NB4 (cell line): Measurements from ENCODE around the gene TBC1D2B.

Source experiments
- DNase-seq: peaks from one replicate; pipeline ENCODE4 v3.0.0; 2010; ENCODE audit warnings: low read depth
- H3K4me3 ChIP-seq: one replicate; pipeline ENCODE4 v1.5.1; 2011; ENCODE audit warnings: mild to moderate bottlenecking, low read depth, low read length, moderate library complexity
- MYC ChIP-seq: IDR thresholded peaks from 2 replicates; pipeline ENCODE4 v1.6.1; 2011; ENCODE audit warnings: low read depth, low read length
- POLR2A ChIP-seq: IDR thresholded peaks from 2 replicates; pipeline ENCODE4 v1.6.1; 2011; ENCODE audit warnings: mild to moderate bottlenecking; ENCODE audit not compliant: insufficient read length; ENCODE audit errors: extremely low read depth
- TF ChIP-seq, protein P1 (sequence below): IDR thresholded peaks from 2 replicates; pipeline ENCODE4 v1.6.1; 2011; ENCODE audit warnings: low read depth, low read length
- TF ChIP-seq, protein P2 (sequence below): IDR thresholded peaks from one replicate; pipeline ENCODE4 v1.5.1; 2012; ENCODE audit warnings: low read depth, low read length

TBC1D2B gene

DNA sequence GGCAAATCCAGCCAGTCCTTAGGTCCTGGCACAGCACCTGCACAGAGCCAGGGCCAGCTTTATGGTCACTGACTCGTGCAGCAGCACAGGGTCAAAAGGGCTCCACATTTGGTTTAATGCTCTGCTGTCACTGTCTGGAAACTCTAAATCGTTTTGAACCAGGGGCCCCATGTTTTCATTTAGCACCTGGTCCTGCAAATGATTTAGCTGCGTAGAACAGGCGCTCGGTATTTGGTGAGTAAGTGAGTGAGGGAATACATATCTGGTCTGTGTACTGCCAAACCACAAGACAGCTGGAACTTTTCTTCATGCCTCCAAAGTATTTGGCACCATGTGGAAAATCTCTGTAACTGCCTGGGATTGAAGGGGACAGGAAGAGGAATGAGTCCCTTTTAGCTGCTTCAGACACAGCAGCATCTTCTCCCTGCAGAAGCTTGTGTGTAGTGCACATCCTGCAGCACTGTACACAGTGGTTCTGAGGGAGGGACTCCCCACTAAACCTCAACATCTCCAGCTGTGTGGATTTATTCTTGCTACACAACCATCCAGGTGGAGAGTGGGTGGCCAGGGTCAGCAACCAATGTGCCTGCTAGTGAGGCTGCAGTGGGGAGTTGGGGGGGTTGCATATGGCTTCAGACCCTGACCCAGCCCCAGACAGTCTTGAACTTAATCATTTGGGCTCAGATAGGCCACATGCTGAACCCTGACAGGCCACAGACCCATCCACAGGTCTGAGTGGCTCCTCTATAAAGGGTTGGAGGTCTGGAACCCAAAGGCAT lies 15.9 kb upstream of the TBC1D2B start:
- no peak overlapping the region for H3K4me3 ChIP-seq
- no peak for DNase-seq
- no peak for TF ChIP-seq POLR2A
- no peak for TF ChIP-seq MYC
- TF ChIP-seq, protein P1, sequence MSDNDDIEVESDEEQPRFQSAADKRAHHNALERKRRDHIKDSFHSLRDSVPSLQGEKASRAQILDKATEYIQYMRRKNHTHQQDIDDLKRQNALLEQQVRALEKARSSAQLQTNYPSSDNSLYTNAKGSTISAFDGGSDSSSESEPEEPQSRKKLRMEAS: no peak
- TF ChIP-seq, protein P2, sequence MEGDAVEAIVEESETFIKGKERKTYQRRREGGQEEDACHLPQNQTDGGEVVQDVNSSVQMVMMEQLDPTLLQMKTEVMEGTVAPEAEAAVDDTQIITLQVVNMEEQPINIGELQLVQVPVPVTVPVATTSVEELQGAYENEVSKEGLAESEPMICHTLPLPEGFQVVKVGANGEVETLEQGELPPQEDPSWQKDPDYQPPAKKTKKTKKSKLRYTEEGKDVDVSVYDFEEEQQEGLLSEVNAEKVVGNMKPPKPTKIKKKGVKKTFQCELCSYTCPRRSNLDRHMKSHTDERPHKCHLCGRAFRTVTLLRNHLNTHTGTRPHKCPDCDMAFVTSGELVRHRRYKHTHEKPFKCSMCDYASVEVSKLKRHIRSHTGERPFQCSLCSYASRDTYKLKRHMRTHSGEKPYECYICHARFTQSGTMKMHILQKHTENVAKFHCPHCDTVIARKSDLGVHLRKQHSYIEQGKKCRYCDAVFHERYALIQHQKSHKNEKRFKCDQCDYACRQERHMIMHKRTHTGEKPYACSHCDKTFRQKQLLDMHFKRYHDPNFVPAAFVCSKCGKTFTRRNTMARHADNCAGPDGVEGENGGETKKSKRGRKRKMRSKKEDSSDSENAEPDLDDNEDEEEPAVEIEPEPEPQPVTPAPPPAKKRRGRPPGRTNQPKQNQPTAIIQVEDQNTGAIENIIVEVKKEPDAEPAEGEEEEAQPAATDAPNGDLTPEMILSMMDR: no peak

DNA sequence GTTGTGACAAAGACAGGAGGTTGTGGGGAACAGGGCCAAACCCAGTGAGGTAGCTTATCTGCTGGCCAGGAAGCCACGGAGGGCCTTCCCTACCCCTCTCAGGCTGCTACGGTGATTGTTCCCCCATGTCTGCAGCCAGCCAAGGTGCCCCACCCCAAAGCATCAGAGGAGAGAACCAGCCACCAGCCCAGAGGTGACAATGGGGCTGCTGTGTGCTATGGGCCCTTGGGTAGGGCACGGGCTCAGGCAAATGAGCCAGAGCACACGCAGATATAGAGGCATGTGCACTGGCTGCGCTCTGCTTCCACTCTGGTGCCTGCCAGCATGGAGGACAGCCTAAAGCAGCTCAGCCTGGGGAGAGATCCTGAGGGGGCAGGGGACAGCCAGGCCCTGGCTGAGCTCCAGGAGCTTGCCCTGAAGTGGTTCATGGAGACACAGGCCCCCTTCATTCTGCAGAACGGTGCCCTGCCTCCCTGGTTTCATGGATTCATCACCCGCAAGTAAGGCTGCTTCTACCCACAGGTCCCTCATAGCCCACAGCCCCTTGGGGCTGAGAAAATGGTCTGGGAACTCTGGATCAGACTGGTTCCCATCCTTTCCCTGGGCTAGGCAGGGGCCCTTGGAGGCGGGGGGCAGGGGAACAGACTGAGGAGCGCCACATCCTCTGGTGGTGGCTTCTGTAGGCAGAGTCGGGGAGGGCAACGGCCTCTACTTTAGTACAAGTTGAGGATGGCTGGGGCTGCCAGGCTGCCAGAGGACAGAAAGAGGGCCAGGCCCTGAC lies 14.9 kb upstream of the TBC1D2B start, which contains the start of gene SH2D7:
Gene SH2D7 (plus strand): TSS at position 301 of the 781 bp plus-strand sequence. CDS start 24 bp downstream, at position 325.
- H3K4me3 ChIP-seq: no peak within 1 kb of the TSS
- TF ChIP-seq, protein P2: no peak
- no peak for TF ChIP-seq MYC
- no peak for TF ChIP-seq POLR2A
- TF ChIP-seq, protein P1: no peak
- DNase-seq: no peak

DNA sequence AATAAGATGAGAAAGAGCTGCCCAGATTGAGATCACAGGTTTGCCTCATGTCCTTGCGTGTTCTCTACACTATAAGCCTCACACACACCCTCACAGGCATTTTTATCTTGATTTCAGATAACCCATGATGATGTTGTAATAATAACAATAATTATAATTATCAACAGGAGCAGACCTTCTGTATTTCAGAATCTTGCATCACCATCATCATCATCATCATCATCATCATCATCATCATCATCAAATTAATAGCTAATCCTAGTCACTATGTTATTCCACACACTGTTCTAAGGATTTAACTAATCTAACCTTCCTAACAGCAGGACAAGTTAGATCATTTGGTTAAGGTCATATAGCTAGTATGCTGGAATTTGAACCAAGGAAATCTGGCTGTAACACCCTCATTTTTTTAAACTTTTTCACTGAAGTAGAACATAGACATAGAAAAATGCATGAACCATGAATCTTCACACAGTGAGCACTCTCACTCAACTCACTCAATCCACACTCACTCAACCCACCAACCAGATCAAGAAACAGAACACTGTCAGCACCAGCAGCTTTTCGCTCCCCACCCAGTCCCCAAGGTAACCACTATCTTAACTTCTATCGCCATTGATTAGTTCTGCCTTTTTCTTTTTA lies 13.0 kb upstream of the TBC1D2B start:
- DNase-seq: no peak
- no peak overlapping the region for H3K4me3 ChIP-seq
- TF ChIP-seq, protein P2: no peak
- TF ChIP-seq MYC (no peak), POLR2A (no peak)
- TF ChIP-seq, protein P1: no peak

DNA sequence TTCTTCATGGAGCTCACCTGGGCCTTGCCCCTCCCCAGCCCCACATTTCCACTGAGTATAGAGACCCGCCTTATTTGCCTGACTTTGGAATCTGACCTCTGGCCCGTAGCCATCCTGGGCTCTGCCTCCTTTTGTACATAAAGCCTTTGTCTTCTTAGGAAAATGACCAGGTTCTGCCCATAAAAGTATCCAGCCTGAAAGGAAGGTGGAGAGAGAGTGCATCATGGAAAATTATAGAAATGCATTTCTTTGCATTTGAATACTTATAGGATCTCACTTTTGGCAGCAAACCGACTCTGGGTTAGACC lies 11.2 kb upstream of the TBC1D2B start:
- H3K4me3 ChIP-seq: no peak overlapping the region
- DNase-seq: no peak
- TF ChIP-seq, protein P2: no peak
- TF ChIP-seq POLR2A: no peak
- TF ChIP-seq MYC: no peak
- TF ChIP-seq, protein P1: no peak

DNA sequence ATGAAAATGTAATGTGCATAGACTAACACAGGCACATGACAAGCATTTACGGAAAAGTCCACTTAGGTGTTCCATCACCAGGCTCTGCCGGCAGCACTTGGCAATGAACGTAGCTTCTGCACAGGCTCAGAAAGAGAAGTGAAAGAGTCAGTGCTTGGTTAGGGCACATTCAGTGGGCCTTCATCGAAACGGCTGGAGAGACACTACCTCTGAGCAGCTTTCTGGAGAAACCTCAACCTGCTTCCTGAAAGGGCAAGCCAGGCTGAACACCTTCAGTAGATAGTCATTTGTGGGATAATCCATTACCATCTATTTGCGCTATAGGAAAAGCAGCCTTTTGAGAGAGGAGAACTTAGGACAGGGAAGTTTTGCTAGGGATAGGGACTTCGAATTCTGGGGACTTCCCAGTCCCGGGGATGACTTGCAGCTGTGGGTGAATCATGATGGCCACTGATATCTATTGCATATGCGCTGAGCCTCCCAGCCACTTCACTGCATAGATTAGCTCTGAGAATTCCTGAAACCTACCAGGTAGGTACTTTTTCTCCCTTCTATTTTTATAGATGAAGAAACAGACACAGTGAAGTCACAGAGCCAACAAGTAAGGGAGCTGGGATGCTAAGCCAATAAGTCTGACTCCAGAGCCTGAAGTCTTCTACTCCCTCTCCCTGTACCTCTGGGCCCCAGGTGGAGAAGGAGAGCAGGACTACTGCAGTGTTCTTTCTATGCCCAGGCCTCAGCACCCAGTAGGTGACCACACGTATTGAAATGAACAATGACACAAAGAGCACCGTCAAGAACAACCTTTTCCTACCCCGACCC lies 10.7 kb upstream of the TBC1D2B start:
- DNase-seq: no peak
- H3K4me3 ChIP-seq: no peak overlapping the region
- TF ChIP-seq MYC (no peak), POLR2A (no peak)
- TF ChIP-seq, protein P1: no peak
- TF ChIP-seq, protein P2: no peak
